Measurements from ENCODE around the gene HIPK3.
"Not testable (repeated sequence)": the region's sequence is repeated elsewhere in the genome, so short reads cannot be mapped to it uniquely, and the experiment has no call there.

The HIPK3 gene

GRCh38 chr11:33237039-33237597 lies 20.1 kb upstream of the HIPK3 start:
- no peak for TF ChIP-seq CTCF (IDR thresholded peaks at IDR 0.05; ENCODE audit: low read depth, low read length)
- no peak overlapping the region for H3K4me3 ChIP-seq (ENCODE audit: low read depth, low read length)
- no peak for DNase-seq (ENCODE audit: low read depth, low spot score)
- in situ Hi-C loops (cut with HindIII; ENCODE audit: low sequenced_read_pairs), result no loop called here

- H3K4me3 ChIP-seq (ENCODE audit: low read depth, low read length), result no peak overlapping the region
- in situ Hi-C loops (cut with HindIII; ENCODE audit: low sequenced_read_pairs), result no loop called here
- no peak for TF ChIP-seq CTCF (IDR thresholded peaks at IDR 0.05; ENCODE audit: low read depth, low read length)
- no peak for DNase-seq (ENCODE audit: low read depth, low spot score)
Observed at GRCh38 chr11:33242575-33242974, 14.6 kb upstream of the HIPK3 start.

GRCh38 chr11:33243654-33244053 lies 13.5 kb upstream of the HIPK3 start:
- in situ Hi-C loops (cut with HindIII; ENCODE audit: low sequenced_read_pairs), result not testable (repeated sequence)

GRCh38 chr11:33248416-33248971 lies 8.7 kb upstream of the HIPK3 start:
- H3K4me3 ChIP-seq (ENCODE audit: low read depth, low read length), result no peak overlapping the region
- no peak for TF ChIP-seq CTCF (IDR thresholded peaks at IDR 0.05; ENCODE audit: low read depth, low read length)
- in situ Hi-C loops (cut with HindIII; ENCODE audit: low sequenced_read_pairs), result no loop called here
- DNase-seq (ENCODE audit: low read depth, low spot score), result no peak

More at GRCh38 chr11:33243654-33244053, 13.5 kb upstream of the HIPK3 start:
- DNase-seq (ENCODE audit: low read depth, low spot score); H3K4me3 ChIP-seq (ENCODE audit: low read depth, low read length): not testable (repeated sequence)

- DNase-seq (ENCODE audit: low read depth, low spot score), result peak; percentile 12
- H3K4me3 ChIP-seq (ENCODE audit: low read depth, low read length), result peak overlapping the region; percentile 93
- TF ChIP-seq CTCF (IDR thresholded peaks at IDR 0.05; ENCODE audit: low read depth, low read length), result no peak
- in situ Hi-C loops (cut with HindIII; ENCODE audit: low sequenced_read_pairs), result no loop called here
Observed at GRCh38 chr11:33256031-33256812, 959 bp upstream of the HIPK3 start.

- in situ Hi-C loops (cut with HindIII; ENCODE audit: low sequenced_read_pairs), result no loop called here
- H3K4me3 ChIP-seq (ENCODE audit: low read depth, low read length), result peak overlapping the region; percentile 93
- TF ChIP-seq CTCF (IDR thresholded peaks at IDR 0.05; ENCODE audit: low read depth, low read length), result no peak
- DNase-seq (ENCODE audit: low read depth, low spot score), result no peak
Observed at GRCh38 chr11:33256813-33257159, 395 bp upstream of the HIPK3 start.

Measured in astrocyte of the spinal cord (primary cell).